ENCODE measurements around the gene SLC1A2. TPM values are rescaled to one million over a fixed set of nuclear protein-coding genes. Genes with fewer than 3 reads are reported as not detected.
A peak's percentile ranks its signal among the peaks of the same experiment; 100 is the strongest.

Gene SLC1A2
- total and polyA plus RNA-seq, 11 donors, result 0.80 to 23.5 (median 5.2) TPM

DNA sequence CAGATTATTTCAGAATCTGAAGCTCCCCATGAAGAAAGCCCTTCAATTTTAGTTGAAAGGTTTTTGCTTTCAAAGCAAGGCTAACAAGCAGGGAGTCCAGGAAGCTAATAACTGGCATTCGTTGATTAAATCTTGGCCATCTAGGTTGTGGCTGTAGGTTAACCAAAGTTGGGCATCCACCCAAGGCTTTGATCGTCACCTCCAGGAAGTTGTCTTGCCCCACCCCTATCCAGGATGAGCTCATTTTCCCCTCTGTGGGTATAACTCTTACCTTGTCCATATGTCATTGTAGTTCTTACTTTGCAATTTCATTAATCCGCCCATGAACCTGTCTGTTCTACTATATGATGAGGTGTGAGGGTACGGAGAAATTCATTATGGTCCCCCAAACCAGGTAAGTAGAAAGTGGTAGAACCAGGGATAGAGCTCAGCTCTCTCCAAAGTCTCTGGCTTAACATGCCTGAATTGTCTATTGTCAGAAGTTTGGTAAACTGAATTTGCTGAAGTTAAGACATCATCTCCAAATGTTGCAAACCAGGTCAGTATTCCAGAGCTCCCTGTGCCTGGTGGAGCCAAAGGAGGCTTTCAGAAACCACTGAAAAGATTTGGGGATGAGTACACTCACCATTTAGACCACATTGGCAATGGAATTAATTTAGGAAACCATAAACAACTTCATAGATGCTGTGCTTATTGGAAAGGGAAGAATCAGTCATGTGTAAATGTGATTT, 183.3 kb downstream of the SLC1A2 start:
- ATAC-seq, result no peak
- no peak overlapping the region for H3K4me3 ChIP-seq
- DNase-seq, result no peak
- H3K4me1 ChIP-seq, result peaks cover 0 to 52% (median 0%) of the 10 kb centered on the region in 12 donors
- peaks cover 0 to 6% (median 0%) of the 10 kb centered on the region in 9 donors for H3K36me3 ChIP-seq
- TF ChIP-seq POLR2A (IDR thresholded peaks at IDR 0.05), result no peak
- TF ChIP-seq, protein P1, sequence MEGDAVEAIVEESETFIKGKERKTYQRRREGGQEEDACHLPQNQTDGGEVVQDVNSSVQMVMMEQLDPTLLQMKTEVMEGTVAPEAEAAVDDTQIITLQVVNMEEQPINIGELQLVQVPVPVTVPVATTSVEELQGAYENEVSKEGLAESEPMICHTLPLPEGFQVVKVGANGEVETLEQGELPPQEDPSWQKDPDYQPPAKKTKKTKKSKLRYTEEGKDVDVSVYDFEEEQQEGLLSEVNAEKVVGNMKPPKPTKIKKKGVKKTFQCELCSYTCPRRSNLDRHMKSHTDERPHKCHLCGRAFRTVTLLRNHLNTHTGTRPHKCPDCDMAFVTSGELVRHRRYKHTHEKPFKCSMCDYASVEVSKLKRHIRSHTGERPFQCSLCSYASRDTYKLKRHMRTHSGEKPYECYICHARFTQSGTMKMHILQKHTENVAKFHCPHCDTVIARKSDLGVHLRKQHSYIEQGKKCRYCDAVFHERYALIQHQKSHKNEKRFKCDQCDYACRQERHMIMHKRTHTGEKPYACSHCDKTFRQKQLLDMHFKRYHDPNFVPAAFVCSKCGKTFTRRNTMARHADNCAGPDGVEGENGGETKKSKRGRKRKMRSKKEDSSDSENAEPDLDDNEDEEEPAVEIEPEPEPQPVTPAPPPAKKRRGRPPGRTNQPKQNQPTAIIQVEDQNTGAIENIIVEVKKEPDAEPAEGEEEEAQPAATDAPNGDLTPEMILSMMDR (IDR thresholded peaks at IDR 0.05), result no peak
- peak overlapping the region in 1 of 12 donors; percentile 66 for H3K27ac ChIP-seq
- H3K27me3 ChIP-seq, result no peaks in the 10 kb centered on the region
- 84 to 94% (median 85%) methylated on average over 4 of the region's 4 CpGs for WGBS, 4 donors
- intact Hi-C loops (cut with DNase I), result loop anchor here (2.0 to 10.0 kb wide), 9 partner anchors 149 to 311 kb away; no protein-coding TSS in a partner anchor
- peaks cover 0 to 16% (median 0%) of the 10 kb centered on the region in 12 donors for H3K9me3 ChIP-seq

GRCh38 chr11:35235498-35235897, 183.9 kb downstream of the SLC1A2 start:
- H3K4me1 ChIP-seq, result peaks cover 0 to 52% (median 0%) of the 10 kb centered on the region in 12 donors
- H3K4me3 ChIP-seq, result no peak overlapping the region
- ATAC-seq, result no peak
- TF ChIP-seq POLR2A (IDR thresholded peaks at IDR 0.05), result no peak
- TF ChIP-seq, protein P1 (IDR thresholded peaks at IDR 0.05), result no peak
- intact Hi-C loops (cut with DNase I), result loop anchor here (5.0 to 10.0 kb wide), 8 partner anchors 149 to 311 kb away; no protein-coding TSS in a partner anchor
- H3K27ac ChIP-seq, result peak overlapping the region in 1 of 12 donors; percentile 66
- 0 to 53% (median 15%) methylated on average over 1 of the region's 1 CpG for WGBS, 4 donors
- DNase-seq, result no peak
- peaks cover 0 to 16% (median 0%) of the 10 kb centered on the region in 12 donors for H3K9me3 ChIP-seq
- peaks cover 0 to 12% (median 2%) of the 10 kb centered on the region in 9 donors for H3K36me3 ChIP-seq
- H3K27me3 ChIP-seq, result no peaks in the 10 kb centered on the region

DNA sequence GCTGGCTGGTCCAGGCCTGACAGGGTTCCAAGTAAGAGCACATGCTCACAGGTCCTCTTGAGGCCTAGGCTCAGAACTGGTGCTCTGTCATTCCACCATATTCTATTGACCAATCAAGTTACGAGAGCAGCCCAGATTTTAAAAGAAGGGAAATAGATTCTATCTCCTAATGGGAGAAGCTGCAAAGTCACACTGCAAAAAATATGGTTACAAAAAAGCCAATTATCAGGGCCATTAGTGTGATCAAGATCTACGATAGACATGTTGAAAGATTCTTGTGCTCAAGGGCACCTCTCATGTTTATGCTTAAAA, 184.2 kb downstream of the SLC1A2 start:
- H3K4me1 ChIP-seq, result peaks cover 0 to 52% (median 0%) of the 10 kb centered on the region in 12 donors
- no peaks in the 10 kb centered on the region for H3K27me3 ChIP-seq
- H3K27ac ChIP-seq, result peak overlapping the region in 1 of 12 donors; percentile 66
- no peak for DNase-seq
- no peak overlapping the region for H3K4me3 ChIP-seq
- ATAC-seq, result no peak
- H3K36me3 ChIP-seq, result peaks cover 0 to 16% (median 5%) of the 10 kb centered on the region in 9 donors
- TF ChIP-seq, protein P1 (IDR thresholded peaks at IDR 0.05), result no peak
- TF ChIP-seq POLR2A (IDR thresholded peaks at IDR 0.05), result no peak
- H3K9me3 ChIP-seq, result peaks cover 0 to 16% (median 0%) of the 10 kb centered on the region in 12 donors
- WGBS, 4 donors, result 95 to 98% (median 96%) methylated on average over 2 of the region's 2 CpGs
- intact Hi-C loops (cut with DNase I), result loop anchor here (5.0 to 10.0 kb wide), 8 partner anchors 150 to 310 kb away; no protein-coding TSS in a partner anchor

DNA sequence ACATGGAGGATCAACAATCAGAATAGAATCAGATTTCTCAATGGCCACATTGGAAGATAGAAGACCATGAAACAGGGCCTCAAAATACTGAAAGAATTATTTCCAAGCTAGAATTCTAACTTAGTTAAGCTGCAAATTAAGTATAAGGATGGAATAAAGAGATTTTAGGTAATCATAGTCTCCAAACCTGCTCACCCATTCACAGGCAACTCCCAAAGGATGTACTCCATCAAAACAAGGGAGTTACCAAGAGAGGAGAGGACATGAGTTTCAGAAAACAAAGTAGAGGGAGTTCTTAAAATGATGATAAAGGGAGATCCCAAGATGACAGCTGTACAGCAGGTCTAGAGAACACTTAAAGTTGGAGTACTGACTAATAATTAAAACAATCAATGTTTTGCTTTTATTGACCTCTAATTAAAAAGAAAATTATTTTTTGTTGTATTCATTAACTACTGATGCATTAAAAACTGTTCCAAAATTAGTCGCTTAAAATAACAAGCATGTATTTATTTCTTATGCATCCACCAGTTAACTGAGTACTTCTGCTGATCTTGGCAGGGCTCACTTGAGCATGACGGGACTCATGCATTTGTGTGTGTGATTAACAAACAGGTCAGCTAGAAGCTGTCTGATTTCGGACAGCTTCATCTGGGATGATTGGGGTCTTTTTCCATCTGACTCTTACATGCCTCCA, 184.8 kb downstream of the SLC1A2 start:
- ATAC-seq (no peak), DNase-seq (no peak)
- WGBS, 4 donors, result 84 to 96% (median 95%) methylated on average over 3 of the region's 3 CpGs
- no peaks in the 10 kb centered on the region for H3K27me3 ChIP-seq
- H3K4me1 ChIP-seq, result peaks cover 0 to 51% (median 0%) of the 10 kb centered on the region in 12 donors
- H3K9me3 ChIP-seq, result peaks cover 0 to 16% (median 0%) of the 10 kb centered on the region in 12 donors
- no peak for TF ChIP-seq POLR2A (IDR thresholded peaks at IDR 0.05)
- TF ChIP-seq, protein P1 (IDR thresholded peaks at IDR 0.05), result no peak
- H3K27ac ChIP-seq, result peak overlapping the region in 1 of 12 donors; percentile 56
- H3K36me3 ChIP-seq, result peaks cover 0 to 21% (median 10%) of the 10 kb centered on the region in 9 donors
- intact Hi-C loops (cut with DNase I), result loop anchor here (5.0 to 10.0 kb wide), 9 partner anchors 82 to 310 kb away; no protein-coding TSS in a partner anchor
- H3K4me3 ChIP-seq, result no peak overlapping the region

Measured in heart left ventricle (tissue), 16 donors.